Measurements from ENCODE around the gene KRT82.
"Not testable (repeated sequence)": the region's sequence is repeated elsewhere in the genome, so short reads cannot be mapped to it uniquely, and the experiment has no call there.

KRT82 gene

DNA sequence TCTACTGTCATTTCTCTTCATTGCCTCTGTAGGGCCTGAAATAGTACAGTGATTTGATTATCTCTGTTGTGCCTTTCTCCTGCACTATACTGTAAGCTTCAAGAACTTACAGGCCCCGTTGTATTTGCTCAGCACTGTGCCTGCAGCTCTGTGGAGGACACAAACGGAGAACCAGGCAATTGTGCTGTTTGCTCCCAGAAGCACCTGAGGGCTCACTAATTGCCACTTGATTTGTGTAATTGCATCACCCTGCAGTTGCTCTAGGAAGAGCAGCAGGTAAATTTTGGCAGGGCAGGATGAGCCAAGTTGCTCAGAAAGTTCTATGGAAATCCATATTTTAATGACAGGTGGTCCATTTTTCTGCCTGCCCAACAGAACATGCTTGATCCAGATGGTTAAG lies 11.6 kb upstream of the KRT82 start:
- Histone ChIP-seq H3K4me3 (ENCODE audit: low read length) (no peak overlapping the region), H3K27ac (ENCODE audit: low read length) (no peak overlapping the region), H3K4me1 (ENCODE audit: insufficient read depth, low read length) (no peaks in the 10 kb centered on the region), H3K36me3 (ENCODE audit: insufficient read depth, low read depth, low read length) (no peaks in the 10 kb centered on the region), H3K9me3 (ENCODE audit: insufficient read depth, low read depth, low read length) (no peaks in the 10 kb centered on the region), H3K9ac (ENCODE audit: low read depth, low read length) (no peak overlapping the region), H3K27me3 (ENCODE audit: insufficient read depth, low read length) (no peaks in the 10 kb centered on the region)

DNA sequence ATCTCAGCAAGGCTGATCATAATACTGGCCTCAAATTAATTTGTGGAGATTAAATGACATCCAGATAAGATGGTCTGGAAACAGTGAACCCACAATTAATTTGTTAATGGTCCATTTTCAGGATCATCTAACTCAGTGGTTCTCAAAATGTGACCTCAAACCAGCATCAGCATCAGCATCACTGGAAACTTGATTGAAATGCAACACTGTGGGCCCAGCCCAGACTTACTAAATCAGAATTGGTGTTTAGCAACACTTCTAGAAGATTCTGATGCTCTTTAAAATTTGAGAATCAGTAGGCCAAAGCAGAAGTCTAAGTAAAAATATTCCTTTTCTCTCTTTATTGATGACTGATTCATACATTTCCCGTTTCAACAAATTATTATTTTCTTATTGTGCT lies 10.7 kb upstream of the KRT82 start:
- Histone ChIP-seq H3K4me1 (ENCODE audit: insufficient read depth, low read length) (no peaks in the 10 kb centered on the region), H3K27me3 (ENCODE audit: insufficient read depth, low read length) (no peaks in the 10 kb centered on the region), H3K4me3 (ENCODE audit: low read length) (no peak overlapping the region), H3K9me3 (ENCODE audit: insufficient read depth, low read depth, low read length) (no peaks in the 10 kb centered on the region), H3K36me3 (ENCODE audit: insufficient read depth, low read depth, low read length) (no peaks in the 10 kb centered on the region), H3K27ac (ENCODE audit: low read length) (no peak overlapping the region), H3K9ac (ENCODE audit: low read depth, low read length) (no peak overlapping the region)

DNA sequence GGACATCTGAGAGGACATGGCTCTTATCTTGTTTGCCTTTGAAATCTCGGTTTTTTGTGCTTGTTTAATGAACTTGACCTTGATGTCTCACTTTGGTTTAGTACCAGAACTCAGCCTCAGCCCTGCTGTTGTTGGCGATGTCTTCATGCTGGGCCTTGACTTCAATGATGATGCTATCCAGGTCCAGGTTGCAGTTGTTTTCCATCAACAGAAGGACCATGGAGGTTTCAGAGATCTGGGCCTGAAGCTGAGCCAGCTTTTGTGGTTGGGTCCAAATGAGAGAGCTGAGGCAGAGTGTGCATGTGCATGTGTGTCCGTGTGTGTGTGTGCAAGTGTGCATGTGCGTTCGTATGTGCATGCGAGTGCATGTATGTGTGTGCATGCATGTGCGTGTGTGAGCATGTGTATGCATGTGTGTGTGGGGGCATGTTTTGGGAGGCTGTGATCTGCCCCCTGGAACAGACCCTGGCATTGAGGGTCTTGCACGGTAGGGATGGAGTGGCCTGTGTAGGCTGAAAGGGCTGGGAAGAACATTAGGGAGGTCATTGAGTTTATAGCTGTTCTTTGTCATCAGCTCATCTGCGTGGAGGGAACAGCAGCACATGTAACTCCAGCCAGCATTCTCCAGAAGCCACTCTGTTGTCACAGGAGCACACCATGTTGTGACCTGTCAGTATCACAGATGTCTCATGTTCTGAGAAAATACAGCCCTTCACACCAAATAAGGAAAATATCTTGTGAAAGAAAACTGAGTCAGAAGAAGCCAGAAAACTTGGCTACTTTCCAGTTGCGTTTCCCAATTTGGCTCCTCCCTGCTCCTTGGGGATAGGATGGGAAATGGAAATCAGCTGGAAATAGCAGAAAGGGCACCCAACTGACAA lies 10.0 kb upstream of the KRT82 start:
- Histone ChIP-seq H3K4me3 (ENCODE audit: low read length) (no peak overlapping the region), H3K27me3 (ENCODE audit: insufficient read depth, low read length) (no peaks in the 10 kb centered on the region), H3K4me1 (ENCODE audit: insufficient read depth, low read length) (no peaks in the 10 kb centered on the region), H3K36me3 (ENCODE audit: insufficient read depth, low read depth, low read length) (no peaks in the 10 kb centered on the region), H3K9me3 (ENCODE audit: insufficient read depth, low read depth, low read length) (no peaks in the 10 kb centered on the region), H3K27ac (ENCODE audit: low read length) (no peak overlapping the region), H3K9ac (ENCODE audit: low read depth, low read length) (no peak overlapping the region)

DNA sequence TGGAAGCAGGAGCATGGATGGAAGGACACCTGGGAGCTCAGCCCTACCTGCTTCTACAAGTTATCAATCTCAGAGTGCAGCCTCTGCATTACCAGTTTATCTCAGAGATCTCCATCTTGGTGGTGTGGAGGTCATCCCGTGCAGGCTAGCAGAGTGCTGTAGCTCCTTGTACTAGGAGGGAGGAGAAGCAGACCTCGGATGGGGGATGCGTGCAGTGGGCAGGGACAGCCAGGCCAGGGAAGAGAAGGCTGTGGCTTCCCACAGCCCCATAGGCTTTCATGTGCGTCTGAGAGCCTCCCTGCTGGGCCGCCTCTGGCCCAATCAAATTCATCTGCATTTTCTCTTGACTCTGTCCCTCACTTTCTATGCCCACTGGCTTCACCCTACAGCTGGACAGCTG lies 8.8 kb upstream of the KRT82 start:
- no peak overlapping the region for H3K9ac ChIP-seq (ENCODE audit: low read depth, low read length)
- no peaks in the 10 kb centered on the region for H3K9me3 ChIP-seq (ENCODE audit: insufficient read depth, low read depth, low read length)
- H3K4me1 ChIP-seq (ENCODE audit: insufficient read depth, low read length): no peaks in the 10 kb centered on the region
- no peaks in the 10 kb centered on the region for H3K27me3 ChIP-seq (ENCODE audit: insufficient read depth, low read length)
- H3K36me3 ChIP-seq (ENCODE audit: insufficient read depth, low read depth, low read length): no peaks in the 10 kb centered on the region
- no peak overlapping the region for H3K27ac ChIP-seq (ENCODE audit: low read length)
- no peak overlapping the region for H3K4me3 ChIP-seq (ENCODE audit: low read length)

DNA sequence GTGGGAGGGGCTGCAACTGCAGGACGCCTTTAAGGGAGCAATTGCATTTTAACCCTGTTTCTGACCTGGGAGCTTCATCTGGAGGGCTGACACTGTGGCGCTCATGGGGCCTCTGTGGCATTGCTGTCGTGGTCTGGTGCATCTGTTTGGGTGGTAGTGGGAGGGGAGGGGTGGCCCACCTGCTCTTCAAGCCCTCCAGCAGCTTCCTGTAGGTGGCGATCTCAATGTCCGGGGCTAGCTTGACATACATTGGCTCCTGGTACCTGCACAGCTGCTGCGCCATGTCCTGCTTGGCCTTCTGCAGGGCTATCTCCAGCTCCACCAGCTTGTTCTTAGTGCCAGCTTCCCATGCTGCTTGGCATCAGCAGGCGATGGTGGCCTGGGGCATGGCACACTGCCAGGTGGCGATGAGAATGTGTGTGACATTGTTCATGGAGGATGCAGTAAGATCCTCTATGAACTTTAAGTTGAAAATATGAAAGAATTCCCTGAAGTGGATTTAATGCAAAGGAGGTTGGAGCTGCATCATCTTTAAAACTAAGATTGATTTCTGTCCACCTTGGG lies 7.7 kb upstream of the KRT82 start:
- H3K27me3 ChIP-seq (ENCODE audit: insufficient read depth, low read length): no peaks in the 10 kb centered on the region
- H3K9ac ChIP-seq (ENCODE audit: low read depth, low read length): no peak overlapping the region
- no peaks in the 10 kb centered on the region for H3K4me1 ChIP-seq (ENCODE audit: insufficient read depth, low read length)
- no peak overlapping the region for H3K27ac ChIP-seq (ENCODE audit: low read length)
- H3K4me3 ChIP-seq (ENCODE audit: low read length): no peak overlapping the region
- H3K9me3 ChIP-seq (ENCODE audit: insufficient read depth, low read depth, low read length): no peaks in the 10 kb centered on the region
- no peaks in the 10 kb centered on the region for H3K36me3 ChIP-seq (ENCODE audit: insufficient read depth, low read depth, low read length)

DNA sequence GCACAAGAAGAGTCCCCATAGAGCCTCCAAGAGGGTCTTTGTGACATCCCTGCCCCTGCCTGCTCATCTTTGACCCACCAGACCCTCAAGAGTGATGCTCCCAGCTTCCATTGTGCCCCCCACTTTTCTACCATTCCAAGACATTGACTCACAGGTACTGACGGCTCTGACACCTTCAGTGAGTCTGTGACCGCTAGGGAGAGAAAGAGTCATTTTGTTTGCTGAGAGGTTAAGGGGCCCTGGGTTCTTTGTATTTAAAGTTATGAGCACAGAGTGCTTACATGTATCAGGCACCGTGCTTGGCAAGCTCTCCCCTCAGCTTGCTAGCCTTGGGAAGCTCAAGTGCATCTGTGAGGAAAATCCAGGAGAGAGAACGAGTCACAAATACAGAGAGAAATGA lies 7.1 kb upstream of the KRT82 start:
- Histone ChIP-seq H3K9ac (ENCODE audit: low read depth, low read length) (no peak overlapping the region), H3K9me3 (ENCODE audit: insufficient read depth, low read depth, low read length) (no peaks in the 10 kb centered on the region), H3K36me3 (ENCODE audit: insufficient read depth, low read depth, low read length) (no peaks in the 10 kb centered on the region), H3K4me1 (ENCODE audit: insufficient read depth, low read length) (no peaks in the 10 kb centered on the region), H3K4me3 (ENCODE audit: low read length) (no peak overlapping the region), H3K27ac (ENCODE audit: low read length) (no peak overlapping the region), H3K27me3 (ENCODE audit: insufficient read depth, low read length) (no peaks in the 10 kb centered on the region)

- Histone ChIP-seq H3K4me3 (ENCODE audit: low read length) (no peak overlapping the region), H3K9ac (ENCODE audit: low read depth, low read length) (no peak overlapping the region), H3K27ac (ENCODE audit: low read length) (no peak overlapping the region), H3K27me3 (ENCODE audit: insufficient read depth, low read length) (no peaks in the 10 kb centered on the region), H3K9me3 (ENCODE audit: insufficient read depth, low read depth, low read length) (no peaks in the 10 kb centered on the region), H3K4me1 (ENCODE audit: insufficient read depth, low read length) (no peaks in the 10 kb centered on the region), H3K36me3 (ENCODE audit: insufficient read depth, low read depth, low read length) (no peaks in the 10 kb centered on the region)
Measured at GRCh38 chr12:52411815-52412214, 5.7 kb upstream of the KRT82 start.

DNA sequence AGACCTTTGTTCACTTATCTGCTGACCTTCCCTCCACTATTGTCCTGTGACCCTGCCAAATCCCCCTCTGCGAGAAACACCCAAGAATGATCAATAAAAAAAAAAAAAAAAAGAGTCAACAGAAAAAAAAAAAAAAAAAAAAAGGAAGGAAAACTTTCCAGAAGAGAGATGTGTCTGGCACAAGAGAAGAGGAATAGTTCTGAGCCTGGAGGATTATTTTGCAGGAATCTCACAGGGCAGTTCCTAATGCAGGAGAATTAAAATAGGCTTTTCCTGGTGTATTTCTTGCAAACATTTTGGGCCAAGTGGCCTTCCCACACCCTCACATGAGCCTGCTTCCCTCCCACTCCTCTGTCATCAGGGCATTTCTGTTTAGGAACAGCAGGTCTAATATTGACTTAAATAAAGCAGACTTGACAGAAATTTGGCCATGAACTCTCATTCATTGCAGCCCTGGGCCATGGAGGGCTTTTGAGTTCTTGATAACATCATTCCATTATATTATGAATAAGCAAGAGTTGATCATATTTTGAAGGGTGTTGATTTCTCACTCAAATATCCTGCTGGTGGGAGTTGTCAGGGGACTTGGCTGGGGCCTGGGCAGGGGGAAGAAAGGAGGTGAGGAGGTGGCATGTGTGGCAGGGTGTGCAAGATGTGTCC lies 4.6 kb upstream of the KRT82 start:
- H3K9me3 ChIP-seq (ENCODE audit: insufficient read depth, low read depth, low read length); H3K4me1 ChIP-seq (ENCODE audit: insufficient read depth, low read length); H3K27me3 ChIP-seq (ENCODE audit: insufficient read depth, low read length); H3K4me3 ChIP-seq (ENCODE audit: low read length); H3K36me3 ChIP-seq (ENCODE audit: insufficient read depth, low read depth, low read length); H3K9ac ChIP-seq (ENCODE audit: low read depth, low read length); H3K27ac ChIP-seq (ENCODE audit: low read length): not testable (repeated sequence)

DNA sequence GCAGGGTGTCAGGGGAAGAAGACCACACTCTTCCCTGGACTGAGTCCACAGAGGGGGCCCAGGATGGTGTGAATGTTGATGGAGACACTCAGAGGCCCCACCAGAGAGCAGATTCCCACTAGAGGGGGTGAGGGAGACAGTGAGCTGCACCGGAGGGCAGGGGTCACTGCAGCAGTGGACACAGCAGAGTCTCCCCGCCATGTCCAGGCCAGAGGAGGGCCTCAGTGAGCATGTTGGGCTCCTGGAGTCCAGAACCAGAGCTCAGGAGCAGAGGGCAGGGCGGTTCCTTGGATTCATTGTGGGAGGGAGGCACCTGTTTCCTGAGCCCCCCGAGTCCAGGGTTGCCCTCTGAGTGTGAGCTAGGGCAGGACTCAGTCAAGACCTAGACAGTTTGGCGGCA lies 1.8 kb upstream of the KRT82 start:
- Histone ChIP-seq H3K4me1 (ENCODE audit: insufficient read depth, low read length) (peaks cover 3% of the 10 kb centered on the region; the same call in 1 of the 2 replicates), H3K4me3 (ENCODE audit: low read length) (no peak overlapping the region), H3K9me3 (ENCODE audit: insufficient read depth, low read depth, low read length) (no peaks in the 10 kb centered on the region), H3K27ac (ENCODE audit: low read length) (no peak overlapping the region), H3K9ac (ENCODE audit: low read depth, low read length) (no peak overlapping the region), H3K27me3 (ENCODE audit: insufficient read depth, low read length) (no peaks in the 10 kb centered on the region), H3K36me3 (ENCODE audit: insufficient read depth, low read depth, low read length) (no peaks in the 10 kb centered on the region)

GRCh38 chr12:52404951-52405350 lies 1.2 kb downstream of the KRT82 start:
- Histone ChIP-seq H3K27me3 (ENCODE audit: insufficient read depth, low read length) (no peaks in the 10 kb centered on the region), H3K27ac (ENCODE audit: low read length) (no peak overlapping the region), H3K9ac (ENCODE audit: low read depth, low read length) (no peak overlapping the region), H3K4me1 (ENCODE audit: insufficient read depth, low read length) (peaks cover 3% of the 10 kb centered on the region; the same call in 1 of the 2 replicates), H3K9me3 (ENCODE audit: insufficient read depth, low read depth, low read length) (no peaks in the 10 kb centered on the region), H3K4me3 (ENCODE audit: low read length) (no peak overlapping the region), H3K36me3 (ENCODE audit: insufficient read depth, low read depth, low read length) (no peaks in the 10 kb centered on the region)

- H3K27ac ChIP-seq (ENCODE audit: low read length): no peak overlapping the region
- H3K9me3 ChIP-seq (ENCODE audit: insufficient read depth, low read depth, low read length): no peaks in the 10 kb centered on the region
- H3K9ac ChIP-seq (ENCODE audit: low read depth, low read length): no peak overlapping the region
- H3K4me3 ChIP-seq (ENCODE audit: low read length): no peak overlapping the region
- no peaks in the 10 kb centered on the region for H3K36me3 ChIP-seq (ENCODE audit: insufficient read depth, low read depth, low read length)
- H3K27me3 ChIP-seq (ENCODE audit: insufficient read depth, low read length): no peaks in the 10 kb centered on the region
- H3K4me1 ChIP-seq (ENCODE audit: insufficient read depth, low read length): peaks cover 3% of the 10 kb centered on the region; the same call in 1 of the 2 replicates
Measured at GRCh38 chr12:52403561-52403960, 2.6 kb downstream of the KRT82 start.
